Mesenchymal stem cell (in vitro differentiated cells and primary cell): Measurements from ENCODE around the gene TOM1L2.

Experiments used
- DNase-seq: peaks from one replicate; pipeline ENCODE4 v3.0.0-alpha.2; 2013
- H2AFZ ChIP-seq: one replicate; pipeline ENCODE4 v1.6.1; 2013; ENCODE audit warnings: low read depth, mild to moderate bottlenecking, control low read depth, inconsistent platforms, low read length, moderate library complexity
- H2AK5ac ChIP-seq: 2 replicates; pipeline ENCODE4 v1.6.1; 2013; ENCODE audit warnings: low read length, moderate library complexity, mild to moderate bottlenecking, inconsistent platforms; ENCODE audit not compliant: severe bottlenecking
- H2BK120ac ChIP-seq: one replicate; pipeline ENCODE4 v1.6.1; 2013; ENCODE audit warnings: low read depth, mild to moderate bottlenecking, inconsistent platforms, low read length, moderate library complexity
- H2BK12ac ChIP-seq, 2 experiments: one replicate each; pipeline ENCODE4 v1.6.1; 2013; ENCODE audit warnings: inconsistent platforms in 2 of 2, low read length in 2 of 2, mild to moderate bottlenecking in 2 of 2, moderate library complexity in 2 of 2, control low read depth in 1 of 2
- H2BK15ac ChIP-seq: one replicate; pipeline ENCODE4 v1.6.1; 2013; ENCODE audit warnings: mild to moderate bottlenecking, low read depth, inconsistent platforms; ENCODE audit not compliant: poor library complexity, severe bottlenecking
- H2BK5ac ChIP-seq: 2 replicates; pipeline ENCODE4 v1.6.1; 2013; ENCODE audit warnings: low read depth, mild to moderate bottlenecking, low read length, control low read depth, inconsistent platforms; ENCODE audit not compliant: poor library complexity, severe bottlenecking
- H3K14ac ChIP-seq, 2 experiments: one replicate each; pipeline ENCODE4 v1.6.1; 2013; ENCODE audit warnings: inconsistent platforms in 2 of 2, low read length in 2 of 2, control low read depth in 1 of 2, mild to moderate bottlenecking in 1 of 2, moderate library complexity in 1 of 2
- H3K18ac ChIP-seq, 2 experiments: one replicate each; pipeline ENCODE4 v1.6.1; 2013; ENCODE audit warnings: inconsistent platforms in 2 of 2, low read length in 2 of 2, control low read depth in 1 of 2, low read depth in 1 of 2, mild to moderate bottlenecking in 1 of 2
- H3K23ac ChIP-seq, 2 experiments: one replicate each; pipeline ENCODE4 v1.6.1; 2013; ENCODE audit warnings: inconsistent platforms in 2 of 2, low read length in 2 of 2, mild to moderate bottlenecking in 2 of 2, moderate library complexity in 2 of 2, control low read depth in 1 of 2
- H3K27ac ChIP-seq: 2 replicates; pipeline ENCODE4 v1.5.1; 2013; ENCODE audit warnings: mild to moderate bottlenecking, moderate library complexity, low read length, control low read depth, inconsistent platforms; ENCODE audit not compliant: poor library complexity, severe bottlenecking
- H3K27me3 ChIP-seq, 2 experiments: 2 replicates each; pipeline versions ENCODE4 v1.6.1 to v1.7.0; 2013; ENCODE audit warnings: low read length in 2 of 2, mild to moderate bottlenecking in 2 of 2, moderate library complexity in 2 of 2, control low read depth in 1 of 2, inconsistent platforms in 1 of 2; ENCODE audit not compliant: control insufficient read depth in 1 of 2, insufficient read depth in 1 of 2
- H3K36me3 ChIP-seq, 2 experiments: 2 replicates each; pipeline versions ENCODE4 v1.6.1 to v1.7.0; 2013; ENCODE audit warnings: low read length in 2 of 2, control low read depth in 1 of 2, inconsistent platforms in 1 of 2, low read depth in 1 of 2, mild to moderate bottlenecking in 1 of 2; ENCODE audit not compliant: insufficient read depth in 2 of 2, control insufficient read depth in 1 of 2
- H3K4ac ChIP-seq, 2 experiments: one replicate each; pipeline ENCODE4 v1.6.1; 2013; ENCODE audit warnings: inconsistent platforms in 2 of 2, low read length in 2 of 2, mild to moderate bottlenecking in 2 of 2, moderate library complexity in 2 of 2, control low read depth in 1 of 2, low read depth in 1 of 2
- H3K4me1 ChIP-seq: 2 replicates; pipeline ENCODE4 v1.6.1; 2013; ENCODE audit warnings: low read depth, low read length, control low read depth; ENCODE audit not compliant: control insufficient read depth, insufficient read depth
- H3K4me2 ChIP-seq: 2 replicates; pipeline ENCODE4 v1.6.1; 2013; ENCODE audit warnings: low read length, mild to moderate bottlenecking, inconsistent platforms; ENCODE audit not compliant: poor library complexity, severe bottlenecking
- H3K4me3 ChIP-seq, 2 experiments: 2 replicates each; pipeline versions ENCODE4 v1.5.1 to v1.7.0; 2013; ENCODE audit warnings: low read length in 2 of 2, mild to moderate bottlenecking in 2 of 2, control low read depth in 1 of 2, low read depth in 1 of 2; ENCODE audit not compliant: insufficient read depth in 1 of 2
- H3K79me1 ChIP-seq: replicated peaks from 2 replicates; pipeline ENCODE4 v1.6.1; 2013; ENCODE audit warnings: mild to moderate bottlenecking, control low read depth, low read length, inconsistent platforms; ENCODE audit not compliant: poor library complexity, severe bottlenecking
- H3K9ac ChIP-seq: 2 replicates; pipeline ENCODE4 v1.7.0; 2013; ENCODE audit warnings: mild to moderate bottlenecking, low read length, moderate library complexity
- H3K9me3 ChIP-seq: 2 replicates; pipeline ENCODE4 v1.7.0; 2013; ENCODE audit warnings: mild to moderate bottlenecking, low read length; ENCODE audit not compliant: control insufficient read depth
- H4K8ac ChIP-seq: one replicate; pipeline ENCODE4 v1.6.1; 2013; ENCODE audit warnings: inconsistent platforms, mild to moderate bottlenecking, low read length, moderate library complexity
- H4K91ac ChIP-seq: one replicate; pipeline ENCODE4 v1.6.1; 2013; ENCODE audit warnings: mild to moderate bottlenecking, low read length, inconsistent platforms
- WGBS: methylation state at CpG from one replicate; pipeline ENCODE4 v1.1.7; 2013; ENCODE audit warnings: mixed read lengths; 5-methylcytosine and 5-hydroxymethylcytosine counted together

TOM1L2 gene

GRCh38 chr17:17926840-17927449 lies 45.3 kb downstream of the TOM1L2 start:
- Histone ChIP-seq H2AFZ (no peak overlapping the region), H3K4ac (no peak overlapping the region), H3K4me1 (peaks cover 22% of the 10 kb centered on the region), H2BK12ac (no peak overlapping the region), H2BK120ac (no peak overlapping the region), H3K14ac (no peak overlapping the region), H3K27me3 (no peaks in the 10 kb centered on the region), H3K4me2 (no peak overlapping the region), H3K18ac (no peak overlapping the region), H4K91ac (no peak overlapping the region), H3K9ac (no peak overlapping the region), H2BK5ac (no peak overlapping the region), H3K36me3 (peaks cover 0 to 4% of the 10 kb centered on the region in 2 experiments), H3K9me3 (no peaks in the 10 kb centered on the region), H2BK15ac (no peak overlapping the region), H3K23ac (no peak overlapping the region), H3K79me1 (peaks cover 20% of the 10 kb centered on the region), H3K4me3 (no peak overlapping the region), H3K27ac (no peak overlapping the region), H4K8ac (no peak overlapping the region), H2AK5ac (no peak overlapping the region)
- no peak for DNase-seq
- WGBS: 85% methylated on average over 5 of the region's 5 CpGs

- no peak overlapping the region for H3K27ac ChIP-seq
- no peak overlapping the region for H2AFZ ChIP-seq
- H3K9me3 ChIP-seq: no peaks in the 10 kb centered on the region
- WGBS: 84% methylated on average over 4 of the region's 4 CpGs
- H3K27me3 ChIP-seq: no peaks in the 10 kb centered on the region
- H2BK120ac ChIP-seq: no peak overlapping the region
- no peak for DNase-seq
- H2AK5ac ChIP-seq: no peak overlapping the region
- no peak overlapping the region for H3K4me3 ChIP-seq
- H2BK15ac ChIP-seq: no peak overlapping the region
- H3K9ac ChIP-seq: no peak overlapping the region
- H2BK5ac ChIP-seq: no peak overlapping the region
- H3K23ac ChIP-seq: no peak overlapping the region
- no peak overlapping the region for H4K91ac ChIP-seq
- no peak overlapping the region for H3K14ac ChIP-seq
- H3K79me1 ChIP-seq: peaks cover 15% of the 10 kb centered on the region
- H3K4ac ChIP-seq: no peak overlapping the region
- H3K4me1 ChIP-seq: peaks cover 29% of the 10 kb centered on the region
- peaks cover 0 to 4% of the 10 kb centered on the region in 2 experiments for H3K36me3 ChIP-seq
- H3K18ac ChIP-seq: no peak overlapping the region
- no peak overlapping the region for H4K8ac ChIP-seq
- H2BK12ac ChIP-seq: no peak overlapping the region
- H3K4me2 ChIP-seq: no peak overlapping the region
These were observed 46.2 kb downstream of the TOM1L2 start for GRCh38 chr17:17926036-17926435.

GRCh38 chr17:17924857-17925250 lies 47.3 kb downstream of the TOM1L2 start:
- peaks cover 16% of the 10 kb centered on the region for H3K79me1 ChIP-seq
- no peak for DNase-seq
- H3K27ac ChIP-seq: no peak overlapping the region
- H3K9ac ChIP-seq: no peak overlapping the region
- no peaks in the 10 kb centered on the region for H3K9me3 ChIP-seq
- no peak overlapping the region for H2BK15ac ChIP-seq
- H2BK120ac ChIP-seq: no peak overlapping the region
- no peak overlapping the region for H3K14ac ChIP-seq
- H3K4ac ChIP-seq: no peak overlapping the region
- H3K4me1 ChIP-seq: peaks cover 31% of the 10 kb centered on the region
- peak overlapping the region; percentile 10 for H2AK5ac ChIP-seq
- H2BK12ac ChIP-seq: peak overlapping the region in 1 of 2 experiments; percentile 8
- no peak overlapping the region for H3K4me2 ChIP-seq
- no peak overlapping the region for H4K8ac ChIP-seq
- H3K36me3 ChIP-seq: peaks cover 0 to 4% of the 10 kb centered on the region in 2 experiments
- no peak overlapping the region for H3K4me3 ChIP-seq
- H3K18ac ChIP-seq: no peak overlapping the region
- H4K91ac ChIP-seq: no peak overlapping the region
- no peaks in the 10 kb centered on the region for H3K27me3 ChIP-seq
- H2BK5ac ChIP-seq: no peak overlapping the region
- no peak overlapping the region for H3K23ac ChIP-seq
- no peak overlapping the region for H2AFZ ChIP-seq

- Histone ChIP-seq H2BK15ac (no peak overlapping the region), H3K4me3 (no peak overlapping the region), H3K4ac (no peak overlapping the region), H3K4me1 (peaks cover 34% of the 10 kb centered on the region), H3K9me3 (no peaks in the 10 kb centered on the region), H2BK12ac (no peak overlapping the region), H3K18ac (no peak overlapping the region), H2BK120ac (no peak overlapping the region), H3K27me3 (no peaks in the 10 kb centered on the region), H4K8ac (no peak overlapping the region), H2AK5ac (no peak overlapping the region), H3K36me3 (peaks cover 0 to 4% of the 10 kb centered on the region in 2 experiments), H2BK5ac (no peak overlapping the region), H4K91ac (no peak overlapping the region), H3K27ac (no peak overlapping the region), H2AFZ (no peak overlapping the region), H3K23ac (no peak overlapping the region), H3K9ac (no peak overlapping the region), H3K14ac (no peak overlapping the region), H3K4me2 (peak overlapping the region; percentile 51), H3K79me1 (peaks cover 21% of the 10 kb centered on the region)
- WGBS: 88% methylated on average over 4 of the region's 5 CpGs
- no peak for DNase-seq
These were observed 47.9 kb downstream of the TOM1L2 start for GRCh38 chr17:17924131-17924856.
